ENCODE results near the gene FADS3. TPM values are rescaled to one million over a fixed set of nuclear protein-coding genes. Genes with fewer than 3 reads are reported as not detected.

The FADS3 gene
- total RNA-seq, 4 donors from 2014 or later: 111 to 285 (median 246) TPM

GRCh38 chr11:61851113-61851899, 40.0 kb downstream of the FADS3 start:
- ATAC-seq (ENCODE audit: low FRiP score) (no peak), DNase-seq (ENCODE audit: low spot score) (no peak)
- TF ChIP-seq, protein P1, sequence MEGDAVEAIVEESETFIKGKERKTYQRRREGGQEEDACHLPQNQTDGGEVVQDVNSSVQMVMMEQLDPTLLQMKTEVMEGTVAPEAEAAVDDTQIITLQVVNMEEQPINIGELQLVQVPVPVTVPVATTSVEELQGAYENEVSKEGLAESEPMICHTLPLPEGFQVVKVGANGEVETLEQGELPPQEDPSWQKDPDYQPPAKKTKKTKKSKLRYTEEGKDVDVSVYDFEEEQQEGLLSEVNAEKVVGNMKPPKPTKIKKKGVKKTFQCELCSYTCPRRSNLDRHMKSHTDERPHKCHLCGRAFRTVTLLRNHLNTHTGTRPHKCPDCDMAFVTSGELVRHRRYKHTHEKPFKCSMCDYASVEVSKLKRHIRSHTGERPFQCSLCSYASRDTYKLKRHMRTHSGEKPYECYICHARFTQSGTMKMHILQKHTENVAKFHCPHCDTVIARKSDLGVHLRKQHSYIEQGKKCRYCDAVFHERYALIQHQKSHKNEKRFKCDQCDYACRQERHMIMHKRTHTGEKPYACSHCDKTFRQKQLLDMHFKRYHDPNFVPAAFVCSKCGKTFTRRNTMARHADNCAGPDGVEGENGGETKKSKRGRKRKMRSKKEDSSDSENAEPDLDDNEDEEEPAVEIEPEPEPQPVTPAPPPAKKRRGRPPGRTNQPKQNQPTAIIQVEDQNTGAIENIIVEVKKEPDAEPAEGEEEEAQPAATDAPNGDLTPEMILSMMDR (IDR thresholded peaks at IDR 0.05): no peak

DNA sequence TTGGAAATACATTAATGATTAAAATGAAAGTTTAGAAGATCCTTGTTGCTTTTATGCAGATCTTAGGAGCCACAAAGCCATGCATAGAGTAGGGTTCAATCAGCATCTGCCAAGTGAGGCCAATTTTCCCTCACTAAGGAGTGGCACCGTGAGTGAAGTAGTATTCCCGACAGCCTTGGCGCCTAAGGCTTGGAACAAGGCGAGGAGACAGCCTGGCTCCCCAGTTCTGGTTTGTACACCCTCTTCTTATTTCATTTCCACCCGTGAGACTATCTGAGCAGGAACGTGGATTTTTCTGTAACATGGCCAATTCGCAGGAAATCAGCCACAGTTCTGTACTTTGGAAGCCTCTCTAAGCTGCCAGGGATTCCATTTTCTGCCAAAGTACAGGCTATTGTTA, 40.7 kb downstream of the FADS3 start:
- TF ChIP-seq, protein P1 (IDR thresholded peaks at IDR 0.05): no peak
- DNase-seq (ENCODE audit: low spot score) (no peak), ATAC-seq (ENCODE audit: low FRiP score) (no peak)

DNA sequence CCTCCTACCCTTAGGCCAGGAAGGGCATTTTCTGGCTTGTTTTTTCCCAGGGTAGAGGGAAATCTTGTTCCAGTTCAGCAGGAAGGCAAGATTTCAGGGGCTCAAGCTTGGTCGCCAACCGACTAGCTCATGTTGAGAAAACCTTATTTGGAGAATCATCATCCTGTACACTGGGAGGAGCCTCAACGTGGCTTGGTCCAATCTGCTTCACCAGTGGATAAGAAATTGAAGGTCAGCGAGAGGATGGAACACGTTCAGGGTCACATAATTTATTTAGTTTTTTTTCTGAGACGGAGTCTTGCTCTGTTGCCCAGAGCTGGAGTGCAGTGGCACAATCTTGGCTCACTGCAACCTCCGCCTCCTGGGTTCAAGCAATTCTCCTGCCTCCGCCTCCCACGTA, 42.7 kb downstream of the FADS3 start:
- ATAC-seq (ENCODE audit: low FRiP score) (no peak), DNase-seq (ENCODE audit: low spot score) (no peak)
- TF ChIP-seq, protein P1 (IDR thresholded peaks at IDR 0.05): no peak

DNA sequence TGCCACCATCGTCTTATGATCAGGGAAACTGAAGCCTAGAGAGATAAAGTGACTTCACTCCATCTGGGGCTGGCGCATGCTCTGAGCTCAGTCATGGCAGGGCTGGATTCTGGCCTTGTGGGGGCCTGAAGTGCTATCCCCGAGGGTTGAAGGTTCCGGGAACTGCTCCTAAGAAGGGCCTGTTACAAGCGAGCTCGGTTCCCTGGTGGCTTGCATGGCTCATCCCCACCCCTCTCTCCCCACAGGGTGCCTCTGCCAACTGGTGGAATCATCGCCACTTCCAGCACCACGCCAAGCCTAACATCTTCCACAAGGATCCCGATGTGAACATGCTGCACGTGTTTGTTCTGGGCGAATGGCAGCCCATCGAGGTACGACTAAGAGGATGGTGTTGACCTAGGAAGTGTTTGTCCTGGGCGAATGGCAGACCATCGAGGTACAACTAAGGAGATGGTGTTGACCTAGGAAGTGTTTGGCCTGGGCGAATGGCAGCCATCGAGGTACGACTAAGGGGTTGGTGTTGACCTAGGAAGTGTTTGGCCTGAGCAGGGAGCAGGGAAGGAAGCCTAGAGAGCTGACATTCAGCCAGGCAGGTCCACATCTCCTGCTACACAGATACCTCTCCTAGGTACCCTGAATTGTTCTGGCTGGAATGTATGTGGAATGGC, 43.3 kb downstream of the FADS3 start:
- no peak for DNase-seq (ENCODE audit: low spot score)
- ATAC-seq (ENCODE audit: low FRiP score): no peak
- TF ChIP-seq, protein P1 (IDR thresholded peaks at IDR 0.05): no peak

DNA sequence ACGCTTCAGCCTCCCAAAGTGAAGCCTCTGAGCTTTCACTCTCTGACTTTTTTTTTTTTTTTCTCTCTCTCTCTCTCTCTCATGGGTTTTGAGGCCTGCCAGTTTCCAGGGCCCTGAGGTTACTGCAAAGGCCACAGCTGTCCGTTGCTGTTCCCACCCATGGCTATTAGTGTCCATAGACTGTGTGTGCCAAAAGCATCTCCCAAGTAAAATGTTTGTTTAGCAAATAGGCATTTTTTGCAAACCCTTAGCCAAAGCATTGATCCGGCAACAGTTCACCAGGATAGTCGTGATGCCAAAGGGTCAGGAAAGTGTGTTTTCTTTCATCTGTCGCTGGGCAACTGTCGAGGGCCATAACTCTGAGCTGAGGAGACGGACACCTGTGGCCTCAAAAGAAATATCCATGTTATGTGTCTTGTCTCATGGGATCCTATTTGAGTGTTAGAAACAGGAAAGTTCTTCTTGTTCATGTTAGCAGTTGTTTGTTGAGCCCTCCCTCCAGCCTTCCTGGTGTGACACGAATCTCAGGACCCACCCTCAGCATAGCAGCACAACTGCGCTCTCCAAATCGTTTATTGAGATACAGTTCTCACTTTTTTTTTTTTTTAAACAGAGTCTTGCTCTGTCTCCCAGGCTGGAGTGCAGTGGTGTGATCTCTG, 44.9 kb downstream of the FADS3 start:
- ATAC-seq (ENCODE audit: low FRiP score): no peak
- TF ChIP-seq, protein P1 (IDR thresholded peaks at IDR 0.05): no peak

DNA sequence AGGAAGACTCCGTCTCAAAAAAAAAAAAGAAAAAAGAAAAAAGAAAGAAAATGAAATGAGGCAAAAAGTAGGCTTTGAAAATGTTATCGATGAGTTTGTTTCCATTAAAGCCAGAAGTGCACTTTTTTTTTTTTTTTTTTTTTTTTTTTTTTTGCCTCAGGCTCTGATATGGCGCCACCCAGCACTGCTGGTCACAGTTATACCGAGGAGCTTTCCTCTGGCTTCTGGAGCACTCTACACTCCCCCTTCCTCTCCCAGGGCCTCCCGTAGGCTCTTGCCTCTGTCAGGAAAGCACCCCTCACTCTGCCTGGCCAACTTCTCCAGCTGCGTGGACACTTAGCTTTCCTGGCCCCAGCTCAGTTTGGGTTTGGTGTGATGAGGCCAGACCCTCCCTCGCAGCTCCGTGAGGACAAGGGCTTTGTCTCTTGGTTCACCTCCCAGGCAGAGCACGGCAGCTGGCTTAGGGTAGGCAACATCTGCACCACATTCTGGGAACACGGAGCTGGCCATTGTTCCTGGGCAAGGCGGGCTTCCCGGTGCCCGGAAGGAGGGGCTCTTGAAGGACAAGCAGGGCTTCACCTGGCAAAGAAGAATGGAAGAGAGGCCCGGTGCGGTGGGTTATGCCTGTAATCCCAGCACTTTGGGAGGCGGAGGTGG, 46.3 kb downstream of the FADS3 start:
- TF ChIP-seq, protein P1 (IDR thresholded peaks at IDR 0.05): no peak
- DNase-seq (ENCODE audit: low spot score) (no peak), ATAC-seq (ENCODE audit: low FRiP score) (no peak)

More for the DNA sequence above, 44.9 kb downstream of the FADS3 start:
- no peak for DNase-seq (ENCODE audit: low spot score)
